D721Med (cell line): ENCODE results near the gene SOD3.

ENCODE experiments used
- DNase-seq: peaks from one replicate; pipeline ENCODE4 v3.0.0; 2011; ENCODE audit warnings: low spot score; ENCODE audit not compliant: insufficient read length
- FAIRE-seq: peaks from 2 replicates; lab custom pipeline; 2011; peaks lifted over from hg19 to GRCh38; lab: Jason Lieb, UNC
- CTCF ChIP-seq: IDR thresholded peaks from 2 replicates; pipeline ENCODE4 v1.5.1; 2012; ENCODE audit warnings: mild to moderate bottlenecking, control low read depth; ENCODE audit not compliant: insufficient read depth; ENCODE audit errors: missing control alignments

The SOD3 gene

GRCh38 chr4:24753519-24753918 lies 41.9 kb upstream of the SOD3 start:
- no peak for TF ChIP-seq CTCF
- DNase-seq (no peak), FAIRE-seq (no peak)

- DNase-seq = no peak
- TF ChIP-seq CTCF = no peak
- no peak for FAIRE-seq
Observed at GRCh38 chr4:24754571-24754970, 40.8 kb upstream of the SOD3 start.

- FAIRE-seq (no peak), DNase-seq (no peak)
- no peak for TF ChIP-seq CTCF
Observed at GRCh38 chr4:24763631-24764297, 31.6 kb upstream of the SOD3 start.

- FAIRE-seq (no peak), DNase-seq (no peak)
Observed at GRCh38 chr4:24764345-24764744, 31.0 kb upstream of the SOD3 start.

GRCh38 chr4:24765376-24765988 lies 29.9 kb upstream of the SOD3 start:
- FAIRE-seq = no peak
- DNase-seq = no peak
- TF ChIP-seq CTCF = no peak

More at GRCh38 chr4:24764345-24764744, 31.0 kb upstream of the SOD3 start:
- no peak for TF ChIP-seq CTCF

GRCh38 chr4:24768006-24768405 lies 27.4 kb upstream of the SOD3 start:
- no peak for FAIRE-seq
- TF ChIP-seq CTCF = no peak
- DNase-seq = no peak

GRCh38 chr4:24768604-24769003 lies 26.8 kb upstream of the SOD3 start:
- TF ChIP-seq CTCF = no peak
- DNase-seq (no peak), FAIRE-seq (no peak)
